ENCODE data around the gene CADPS2. TPM values are rescaled to one million over a fixed set of nuclear protein-coding genes. Genes with fewer than 3 reads are reported as not detected.

The CADPS2 gene
- total RNA-seq, 1 donor from 2014 or later: 0.22 TPM

- Mint-ChIP-seq H3K4me1 (ENCODE audit: low read depth, unreplicated experiment) (peaks cover 2% of the 10 kb centered on the region), H3K9me3 (ENCODE audit: unreplicated experiment) (no peaks in the 10 kb centered on the region), H3K27me3 (ENCODE audit: unreplicated experiment) (no peaks in the 10 kb centered on the region), H3K4me3 (ENCODE audit: unreplicated experiment) (no peak overlapping the region), H3K36me3 (ENCODE audit: unreplicated experiment) (no peaks in the 10 kb centered on the region), H3K27ac (ENCODE audit: unreplicated experiment) (no peak overlapping the region)
- TF ChIP-seq, protein P1, sequence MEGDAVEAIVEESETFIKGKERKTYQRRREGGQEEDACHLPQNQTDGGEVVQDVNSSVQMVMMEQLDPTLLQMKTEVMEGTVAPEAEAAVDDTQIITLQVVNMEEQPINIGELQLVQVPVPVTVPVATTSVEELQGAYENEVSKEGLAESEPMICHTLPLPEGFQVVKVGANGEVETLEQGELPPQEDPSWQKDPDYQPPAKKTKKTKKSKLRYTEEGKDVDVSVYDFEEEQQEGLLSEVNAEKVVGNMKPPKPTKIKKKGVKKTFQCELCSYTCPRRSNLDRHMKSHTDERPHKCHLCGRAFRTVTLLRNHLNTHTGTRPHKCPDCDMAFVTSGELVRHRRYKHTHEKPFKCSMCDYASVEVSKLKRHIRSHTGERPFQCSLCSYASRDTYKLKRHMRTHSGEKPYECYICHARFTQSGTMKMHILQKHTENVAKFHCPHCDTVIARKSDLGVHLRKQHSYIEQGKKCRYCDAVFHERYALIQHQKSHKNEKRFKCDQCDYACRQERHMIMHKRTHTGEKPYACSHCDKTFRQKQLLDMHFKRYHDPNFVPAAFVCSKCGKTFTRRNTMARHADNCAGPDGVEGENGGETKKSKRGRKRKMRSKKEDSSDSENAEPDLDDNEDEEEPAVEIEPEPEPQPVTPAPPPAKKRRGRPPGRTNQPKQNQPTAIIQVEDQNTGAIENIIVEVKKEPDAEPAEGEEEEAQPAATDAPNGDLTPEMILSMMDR (IDR thresholded peaks at IDR 0.05; ENCODE audit: partially characterized antibody, unreplicated experiment): no peak
- no peak for DNase-seq
Observed at GRCh38 chr7:122618585-122619189, 267.6 kb downstream of the CADPS2 start.

GRCh38 chr7:122616951-122617350, 269.3 kb downstream of the CADPS2 start:
- Mint-ChIP-seq H3K36me3 (ENCODE audit: unreplicated experiment) (no peaks in the 10 kb centered on the region), H3K4me3 (ENCODE audit: unreplicated experiment) (no peak overlapping the region), H3K27me3 (ENCODE audit: unreplicated experiment) (no peaks in the 10 kb centered on the region), H3K27ac (ENCODE audit: unreplicated experiment) (no peak overlapping the region), H3K9me3 (ENCODE audit: unreplicated experiment) (no peaks in the 10 kb centered on the region), H3K4me1 (ENCODE audit: low read depth, unreplicated experiment) (no peaks in the 10 kb centered on the region)
- TF ChIP-seq, protein P1 (IDR thresholded peaks at IDR 0.05; ENCODE audit: partially characterized antibody, unreplicated experiment): no peak
- DNase-seq: no peak

GRCh38 chr7:122605929-122606328, 280.3 kb downstream of the CADPS2 start:
- Mint-ChIP-seq H3K4me1 (ENCODE audit: low read depth, unreplicated experiment) (no peaks in the 10 kb centered on the region), H3K27me3 (ENCODE audit: unreplicated experiment) (no peaks in the 10 kb centered on the region), H3K4me3 (ENCODE audit: unreplicated experiment) (no peak overlapping the region), H3K36me3 (ENCODE audit: unreplicated experiment) (no peaks in the 10 kb centered on the region), H3K27ac (ENCODE audit: unreplicated experiment) (no peak overlapping the region), H3K9me3 (ENCODE audit: unreplicated experiment) (no peaks in the 10 kb centered on the region)
- TF ChIP-seq, protein P1 (IDR thresholded peaks at IDR 0.05; ENCODE audit: partially characterized antibody, unreplicated experiment): no peak
- no peak for DNase-seq

- DNase-seq: no peak
- TF ChIP-seq, protein P1 (IDR thresholded peaks at IDR 0.05; ENCODE audit: partially characterized antibody, unreplicated experiment): no peak
- Mint-ChIP-seq H3K27me3 (ENCODE audit: unreplicated experiment) (no peaks in the 10 kb centered on the region), H3K27ac (ENCODE audit: unreplicated experiment) (no peak overlapping the region), H3K4me3 (ENCODE audit: unreplicated experiment) (no peak overlapping the region), H3K9me3 (ENCODE audit: unreplicated experiment) (no peaks in the 10 kb centered on the region), H3K4me1 (ENCODE audit: low read depth, unreplicated experiment) (no peaks in the 10 kb centered on the region), H3K36me3 (ENCODE audit: unreplicated experiment) (no peaks in the 10 kb centered on the region)
Observed at GRCh38 chr7:122604251-122604650, 282.0 kb downstream of the CADPS2 start.

- Mint-ChIP-seq H3K27me3 (ENCODE audit: unreplicated experiment) (no peaks in the 10 kb centered on the region), H3K36me3 (ENCODE audit: unreplicated experiment) (no peaks in the 10 kb centered on the region), H3K4me1 (ENCODE audit: low read depth, unreplicated experiment) (no peaks in the 10 kb centered on the region), H3K27ac (ENCODE audit: unreplicated experiment) (no peak overlapping the region), H3K4me3 (ENCODE audit: unreplicated experiment) (no peak overlapping the region), H3K9me3 (ENCODE audit: unreplicated experiment) (no peaks in the 10 kb centered on the region)
- DNase-seq: no peak
- TF ChIP-seq, protein P1 (IDR thresholded peaks at IDR 0.05; ENCODE audit: partially characterized antibody, unreplicated experiment): no peak
Observed at GRCh38 chr7:122602800-122603199, 283.5 kb downstream of the CADPS2 start.
